ENCODE measurements around the gene CLDN11. TPM values are rescaled to one million over a fixed set of nuclear protein-coding genes. Genes with fewer than 3 reads are reported as not detected.

The CLDN11 gene
- total RNA-seq, 1 experiment from 2014 or later, result 104 TPM

GRCh38 chr3:170470063-170471016 lies 51.7 kb downstream of the CLDN11 start:
- no peak for DNase-seq
- Histone ChIP-seq H3K27me3 (ENCODE audit: control insufficient read depth, insufficient read depth, low read length) (no peaks in the 10 kb centered on the region), H3K4me3 (ENCODE audit: insufficient read depth, low read depth, low read length) (no peak overlapping the region), H3K36me3 (replicated peaks; ENCODE audit: control insufficient read depth, insufficient read depth, low read length) (no peaks in the 10 kb centered on the region)

DNA sequence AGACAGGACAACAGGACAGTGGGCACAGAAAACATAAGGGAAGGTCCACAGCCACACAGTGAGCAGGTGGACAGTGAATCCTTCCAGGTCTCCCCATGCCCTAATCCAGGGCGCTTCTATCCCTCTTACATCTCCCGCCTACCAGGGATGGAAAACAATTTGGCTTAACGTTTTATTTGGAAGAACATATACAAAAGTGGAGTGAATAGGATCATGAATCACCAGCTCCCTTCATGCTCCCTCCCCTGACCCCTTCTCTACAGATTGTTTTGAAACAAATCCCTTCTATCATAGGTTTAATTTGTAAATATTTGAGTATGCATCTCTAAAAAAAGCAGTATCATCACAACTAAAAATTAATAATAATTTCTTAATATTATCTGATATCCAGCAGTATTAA lies 52.5 kb downstream of the CLDN11 start:
- no peaks in the 10 kb centered on the region for H3K36me3 ChIP-seq (replicated peaks; ENCODE audit: control insufficient read depth, insufficient read depth, low read length)
- H3K27me3 ChIP-seq (ENCODE audit: control insufficient read depth, insufficient read depth, low read length), result no peaks in the 10 kb centered on the region
- DNase-seq, result no peak
- no peak overlapping the region for H3K4me3 ChIP-seq (ENCODE audit: insufficient read depth, low read depth, low read length)

DNA sequence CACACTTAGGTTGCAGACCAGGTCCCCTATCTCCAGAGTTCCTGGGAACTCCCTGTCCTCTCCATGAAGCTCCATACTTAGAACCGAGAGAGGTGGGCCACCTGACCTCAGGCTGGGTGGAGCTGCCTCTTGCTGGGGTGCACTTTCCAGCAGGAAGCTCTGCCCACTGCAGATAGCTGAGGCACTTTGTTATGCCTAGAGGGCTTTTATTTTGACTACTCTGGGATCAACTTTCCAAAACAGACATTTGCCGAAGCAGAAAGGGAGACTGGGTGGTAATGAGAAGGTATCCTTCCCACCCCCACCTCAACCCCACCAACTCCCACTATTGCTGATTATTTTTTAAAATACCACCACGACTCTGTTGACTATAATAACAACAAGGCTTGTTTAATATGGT lies 54.7 kb downstream of the CLDN11 start:
- no peak overlapping the region for H3K4me3 ChIP-seq (ENCODE audit: insufficient read depth, low read depth, low read length)
- DNase-seq, result no peak
- no peaks in the 10 kb centered on the region for H3K36me3 ChIP-seq (replicated peaks; ENCODE audit: control insufficient read depth, insufficient read depth, low read length)
- no peaks in the 10 kb centered on the region for H3K27me3 ChIP-seq (ENCODE audit: control insufficient read depth, insufficient read depth, low read length)

- Histone ChIP-seq H3K36me3 (replicated peaks; ENCODE audit: control insufficient read depth, insufficient read depth, low read length) (no peaks in the 10 kb centered on the region), H3K4me3 (ENCODE audit: insufficient read depth, low read depth, low read length) (no peak overlapping the region), H3K27me3 (ENCODE audit: control insufficient read depth, insufficient read depth, low read length) (no peaks in the 10 kb centered on the region)
- DNase-seq, result no peak
Measured at GRCh38 chr3:170475092-170475685, 56.5 kb downstream of the CLDN11 start.

DNA sequence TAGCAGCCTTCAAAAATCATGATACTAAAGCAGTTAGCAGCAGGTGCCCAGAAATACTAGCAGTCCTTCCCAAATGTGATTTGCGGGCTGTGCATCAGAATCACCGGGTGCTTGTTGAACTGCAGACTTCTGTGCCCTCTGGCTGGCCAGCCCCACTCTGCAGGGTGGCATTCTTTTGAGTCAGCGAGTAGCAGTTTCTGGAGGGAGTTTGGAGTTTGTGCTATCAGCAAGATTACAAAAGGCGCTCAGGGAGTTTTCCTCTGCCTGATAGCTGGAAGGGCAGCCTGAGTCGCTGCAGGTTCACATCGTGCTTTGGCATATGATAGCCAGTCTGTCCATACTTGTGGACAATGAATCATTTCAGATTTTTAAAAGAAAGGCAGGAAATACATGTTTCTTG lies 57.6 kb downstream of the CLDN11 start:
- no peaks in the 10 kb centered on the region for H3K36me3 ChIP-seq (replicated peaks; ENCODE audit: control insufficient read depth, insufficient read depth, low read length)
- peak; percentile 47 for DNase-seq
- no peak overlapping the region for H3K4me3 ChIP-seq (ENCODE audit: insufficient read depth, low read depth, low read length)
- no peaks in the 10 kb centered on the region for H3K27me3 ChIP-seq (ENCODE audit: control insufficient read depth, insufficient read depth, low read length)

- no peak for DNase-seq
- no peaks in the 10 kb centered on the region for H3K36me3 ChIP-seq (replicated peaks; ENCODE audit: control insufficient read depth, insufficient read depth, low read length)
- no peaks in the 10 kb centered on the region for H3K27me3 ChIP-seq (ENCODE audit: control insufficient read depth, insufficient read depth, low read length)
- H3K4me3 ChIP-seq (ENCODE audit: insufficient read depth, low read depth, low read length), result no peak overlapping the region
Measured at GRCh38 chr3:170477395-170477794, 58.7 kb downstream of the CLDN11 start.

DNA sequence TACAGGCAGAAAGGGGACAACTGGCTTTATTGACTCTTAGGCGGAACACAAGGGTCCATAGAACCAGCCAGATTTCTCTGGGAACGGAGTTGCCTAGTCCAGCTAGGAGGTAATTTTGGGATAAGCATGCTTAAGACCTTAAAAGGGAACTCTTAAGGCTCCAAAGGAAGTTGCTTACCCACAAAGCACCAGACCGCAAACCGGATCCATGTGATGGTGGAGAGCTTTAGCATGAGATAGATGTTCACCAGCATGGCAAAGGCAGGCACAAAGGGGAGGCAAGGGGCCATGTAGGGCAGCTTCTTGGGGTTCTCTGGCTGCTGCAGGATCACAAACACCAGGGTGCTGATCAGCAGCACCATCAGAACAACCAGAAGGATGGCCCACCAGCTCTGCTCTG lies 61.4 kb downstream of the CLDN11 start:
- Histone ChIP-seq H3K4me3 (ENCODE audit: insufficient read depth, low read depth, low read length) (no peak overlapping the region), H3K27me3 (ENCODE audit: control insufficient read depth, insufficient read depth, low read length) (no peaks in the 10 kb centered on the region), H3K36me3 (replicated peaks; ENCODE audit: control insufficient read depth, insufficient read depth, low read length) (no peaks in the 10 kb centered on the region)
- DNase-seq, result no peak

DNA sequence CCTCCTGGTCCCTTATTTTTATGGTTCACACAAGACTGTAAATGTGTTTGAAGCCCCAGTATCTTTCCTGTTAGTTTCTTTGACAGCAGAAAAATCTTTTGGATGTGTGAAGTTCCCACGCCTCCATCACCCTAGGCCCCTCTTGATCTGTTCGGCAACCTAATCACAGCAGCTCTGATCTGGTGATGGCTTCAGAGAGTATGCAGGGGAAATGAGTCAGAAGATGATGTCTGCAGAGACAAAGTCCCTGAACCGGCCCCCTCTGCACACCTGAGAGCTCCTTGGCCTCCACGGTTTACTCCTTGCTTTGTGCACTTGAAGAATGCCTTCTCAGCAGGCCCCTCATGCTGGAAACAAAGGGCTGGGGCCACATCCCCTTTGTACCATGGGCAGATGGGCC lies 63.5 kb downstream of the CLDN11 start:
- Histone ChIP-seq H3K36me3 (replicated peaks; ENCODE audit: control insufficient read depth, insufficient read depth, low read length) (no peaks in the 10 kb centered on the region), H3K4me3 (ENCODE audit: insufficient read depth, low read depth, low read length) (no peak overlapping the region), H3K27me3 (ENCODE audit: control insufficient read depth, insufficient read depth, low read length) (no peaks in the 10 kb centered on the region)
- no peak for DNase-seq

DNA sequence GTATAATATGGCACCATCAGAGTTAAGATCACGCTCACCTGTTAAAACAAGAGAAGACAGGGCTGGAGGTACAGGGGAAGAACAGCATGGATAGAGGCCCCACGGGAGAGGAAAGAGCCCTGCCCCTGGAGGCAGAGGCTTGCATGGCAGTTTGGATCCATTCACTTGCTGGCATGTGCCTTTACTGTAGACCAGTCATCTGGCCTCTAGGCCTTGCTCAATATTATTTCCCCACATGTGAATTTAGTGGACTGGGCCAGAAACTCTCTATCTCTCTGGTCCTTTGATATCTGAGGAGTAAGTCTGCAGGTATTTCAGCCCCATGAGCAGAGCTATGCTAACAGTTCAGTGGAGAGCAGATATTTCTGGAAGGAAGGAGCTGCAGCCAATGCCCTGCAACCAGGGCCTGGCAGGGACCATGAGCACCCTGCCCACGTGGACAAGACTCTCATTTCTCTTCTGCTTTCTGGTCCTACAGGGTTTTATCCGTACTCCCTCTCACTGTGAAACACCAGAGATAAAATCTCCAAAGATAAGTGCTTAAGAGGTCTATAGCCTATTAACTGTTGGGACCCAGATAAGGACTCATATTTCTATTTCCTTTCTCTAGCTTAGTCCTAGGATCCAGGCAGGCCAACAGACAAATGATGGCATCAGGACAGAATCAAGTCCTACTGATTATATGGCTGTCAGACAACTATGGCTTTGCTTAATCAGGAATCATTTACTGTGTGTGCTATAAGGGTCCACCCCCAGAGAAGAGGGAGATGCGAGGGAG lies 65.0 kb downstream of the CLDN11 start:
- DNase-seq, result peak; percentile 43
- no peaks in the 10 kb centered on the region for H3K27me3 ChIP-seq (ENCODE audit: control insufficient read depth, insufficient read depth, low read length)
- H3K36me3 ChIP-seq (replicated peaks; ENCODE audit: control insufficient read depth, insufficient read depth, low read length), result no peaks in the 10 kb centered on the region
- no peak overlapping the region for H3K4me3 ChIP-seq (ENCODE audit: insufficient read depth, low read depth, low read length)

Other genes starting within 250 kb of the CLDN11 start
- 8.2 and 10.2 TPM in 2 replicates for gene PHC3, start 237.1 kb upstream of the CLDN11 start, total RNA-seq (2014; rRNA removed; shearing (Covaris generic))
- gene PRKCI, start 196.4 kb upstream of the CLDN11 start, total RNA-seq (2014; rRNA removed; shearing (Covaris generic)), result 74.5 and 95.6 TPM in 2 replicates
- 102 and 165 TPM in 2 replicates for gene SKIL, start 61.2 kb upstream of the CLDN11 start, total RNA-seq (2014; rRNA removed; shearing (Covaris generic))
- 2.0 and 2.6 TPM in 2 replicates for gene SLC7A14, start 167.2 kb downstream of the CLDN11 start, total RNA-seq (2014; rRNA removed; shearing (Covaris generic))

Measured in H7 (cell line).